ENCODE results near the gene ZNF501. TPM values are rescaled to one million over a fixed set of nuclear protein-coding genes. Genes with fewer than 3 reads are reported as not detected.

The ZNF501 gene
- total and polyA plus RNA-seq, 2 of the 13 experiments (the other 11 are each of a cell fraction or from before 2014, with no cell fraction given) = 2.4 to 2.8 TPM

- TF ChIP-seq, protein P1, sequence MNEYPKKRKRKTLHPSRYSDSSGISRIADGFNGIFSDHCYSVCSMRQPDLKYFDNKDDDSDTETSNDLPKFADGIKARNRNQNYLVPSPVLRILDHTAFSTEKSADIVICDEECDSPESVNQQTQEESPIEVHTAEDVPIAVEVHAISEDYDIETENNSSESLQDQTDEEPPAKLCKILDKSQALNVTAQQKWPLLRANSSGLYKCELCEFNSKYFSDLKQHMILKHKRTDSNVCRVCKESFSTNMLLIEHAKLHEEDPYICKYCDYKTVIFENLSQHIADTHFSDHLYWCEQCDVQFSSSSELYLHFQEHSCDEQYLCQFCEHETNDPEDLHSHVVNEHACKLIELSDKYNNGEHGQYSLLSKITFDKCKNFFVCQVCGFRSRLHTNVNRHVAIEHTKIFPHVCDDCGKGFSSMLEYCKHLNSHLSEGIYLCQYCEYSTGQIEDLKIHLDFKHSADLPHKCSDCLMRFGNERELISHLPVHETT (CRISPR knock-in tag; conservative IDR thresholded peaks at IDR 0.05) = no peak
- no peak for TF ChIP-seq TOPORS (CRISPR knock-in tag; IDR thresholded peaks at IDR 0.05)
- no peak for TF ChIP-seq ZNF383 (CRISPR knock-in tag; IDR thresholded peaks at IDR 0.05; ENCODE audit: borderline replicate concordance)
- TF ChIP-seq ZNF354B (CRISPR knock-in tag; IDR thresholded peaks at IDR 0.05) = no peak
- TF ChIP-seq ZFP36 (IDR thresholded peaks at IDR 0.05; ENCODE audit: borderline replicate concordance, low read depth, low read length, partially characterized antibody) = no peak
- no peak for TF ChIP-seq BATF2 (CRISPR knock-in tag; IDR thresholded peaks at IDR 0.05)
- TF ChIP-seq PAX8 (CRISPR knock-in tag; IDR thresholded peaks at IDR 0.05; ENCODE audit: borderline replicate concordance) = no peak
- TF ChIP-seq ATF6 (CRISPR knock-in tag; conservative IDR thresholded peaks at IDR 0.05) = no peak
- TF ChIP-seq RFXANK (CRISPR knock-in tag; IDR thresholded peaks at IDR 0.05) = no peak
- TF ChIP-seq RARG (CRISPR knock-in tag; IDR thresholded peaks at IDR 0.05; ENCODE audit: low read depth) = no peak
- TF ChIP-seq, protein P2, sequence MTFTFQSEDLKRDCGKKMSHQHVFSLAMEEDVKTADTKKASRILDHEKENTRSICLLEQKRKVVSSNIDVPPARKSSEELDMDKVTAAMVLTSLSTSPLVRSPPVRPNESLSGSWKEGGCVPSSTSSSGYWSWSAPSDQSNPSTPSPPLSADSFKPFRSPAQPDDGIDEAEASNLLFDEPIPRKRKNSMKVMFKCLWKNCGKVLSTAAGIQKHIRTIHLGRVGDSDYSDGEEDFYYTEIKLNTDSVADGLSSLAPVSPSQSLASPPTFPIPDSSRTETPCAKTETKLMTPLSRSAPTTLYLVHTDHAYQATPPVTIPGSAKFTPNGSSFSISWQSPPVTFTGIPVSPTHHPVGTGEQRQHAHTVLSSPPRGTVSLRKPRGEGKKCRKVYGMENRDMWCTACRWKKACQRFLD (CRISPR knock-in tag; IDR thresholded peaks at IDR 0.05; ENCODE audit: borderline replicate concordance) = no peak
- TF ChIP-seq SNRNP70 (IDR thresholded peaks at IDR 0.05; ENCODE audit: low read depth, low read length) = no peak
Observed at GRCh38 chr3:44685128-44685800, 44.2 kb upstream of the ZNF501 start (continued).

Measured in HepG2 (cell line).